PFSK-1 (cell line): Measurements from ENCODE around the gene TRIM17.

Experiments used
- FOXP2 ChIP-seq: optimal IDR thresholded peaks from 2 replicates; pipeline ENCODE3; 2011; ENCODE audit warnings: borderline replicate concordance, control low read depth, inconsistent platforms; ENCODE audit not compliant: insufficient read depth; ENCODE audit errors: extremely low read length, extremely low read depth
- POLR2AphosphoS5 ChIP-seq: IDR thresholded peaks from 2 replicates; pipeline ENCODE4 v1.6.1; 2012; ENCODE audit warnings: low read depth, mild to moderate bottlenecking, control low read depth, low read length, moderate library complexity
- REST ChIP-seq, 2 experiments: IDR thresholded peaks; 2 replicates each; pipeline versions ENCODE4 v1.6.1 to v1.8.0; 2011 to 2012; ENCODE audit warnings: low read depth in 2 of 2, low read length in 2 of 2, control low read depth in 1 of 2, inconsistent platforms in 1 of 2, mild to moderate bottlenecking in 1 of 2, moderate library complexity in 1 of 2; ENCODE audit not compliant: insufficient read depth in 1 of 2
- SIN3A ChIP-seq: IDR thresholded peaks from 2 replicates; pipeline ENCODE4 v1.6.1; 2012; ENCODE audit warnings: mild to moderate bottlenecking, low read length, moderate library complexity, borderline replicate concordance; ENCODE audit not compliant: insufficient read depth
- TAF1 ChIP-seq: IDR thresholded peaks from 2 replicates; pipeline ENCODE4 v1.6.1; 2012; ENCODE audit warnings: low read length, control low read depth, borderline replicate concordance; ENCODE audit not compliant: insufficient read depth

The TRIM17 gene

GRCh38 chr1:228448372-228448771 lies 31.7 kb upstream of the TRIM17 start:
- no peak for TF ChIP-seq SIN3A
- TF ChIP-seq TAF1: no peak
- TF ChIP-seq FOXP2: no peak
- TF ChIP-seq REST (IDR thresholded peaks at IDR 0.05; ENCODE audit: insufficient read depth in 1 of 2, low read depth in 2 of 2, low read length in 2 of 2): no peak
- no peak for TF ChIP-seq POLR2AphosphoS5

GRCh38 chr1:228446852-228447251 lies 30.2 kb upstream of the TRIM17 start:
- TF ChIP-seq POLR2AphosphoS5 (no peak), REST (IDR thresholded peaks at IDR 0.05; ENCODE audit: insufficient read depth in 1 of 2, low read depth in 2 of 2, low read length in 2 of 2) (no peak), TAF1 (no peak), FOXP2 (no peak), SIN3A (no peak)

GRCh38 chr1:228445843-228446650 lies 29.4 kb upstream of the TRIM17 start:
- no peak for TF ChIP-seq FOXP2
- TF ChIP-seq TAF1: no peak
- TF ChIP-seq POLR2AphosphoS5: no peak
- no peak for TF ChIP-seq REST (IDR thresholded peaks at IDR 0.05; ENCODE audit: insufficient read depth in 1 of 2, low read depth in 2 of 2, low read length in 2 of 2)
- no peak for TF ChIP-seq SIN3A

- no peak for TF ChIP-seq SIN3A
- no peak for TF ChIP-seq FOXP2
- TF ChIP-seq POLR2AphosphoS5: no peak
- no peak for TF ChIP-seq TAF1
- no peak for TF ChIP-seq REST (IDR thresholded peaks at IDR 0.05; ENCODE audit: insufficient read depth in 1 of 2, low read depth in 2 of 2, low read length in 2 of 2)
These were observed 28.8 kb upstream of the TRIM17 start for GRCh38 chr1:228445490-228445842.
